Measurements from ENCODE around the gene CAPN9.
"Not testable (repeated sequence)": the region's sequence is repeated elsewhere in the genome, so short reads cannot be mapped to it uniquely, and the experiment has no call there.

The CAPN9 gene

DNA sequence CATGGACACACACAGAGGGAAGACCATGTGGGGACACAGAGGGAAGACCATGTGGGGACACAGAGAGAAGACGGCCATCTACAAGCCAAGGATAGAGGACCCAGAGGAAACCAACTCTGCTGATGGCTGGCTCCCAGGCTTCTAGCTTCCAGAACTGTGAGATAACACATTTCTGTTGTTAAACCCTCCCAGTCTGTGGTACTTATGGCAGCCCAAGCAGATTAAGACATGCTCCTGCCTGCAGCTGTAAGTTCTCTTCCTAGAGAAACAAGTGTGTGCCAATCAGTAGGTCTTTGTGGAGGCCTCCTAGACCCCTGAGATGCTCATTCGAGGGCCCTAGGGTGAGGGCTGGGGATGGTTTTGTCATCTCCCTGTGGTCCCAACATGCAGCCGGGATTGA is 35.9 kb upstream of the CAPN9 start:
- DNase-seq = no peak

DNA sequence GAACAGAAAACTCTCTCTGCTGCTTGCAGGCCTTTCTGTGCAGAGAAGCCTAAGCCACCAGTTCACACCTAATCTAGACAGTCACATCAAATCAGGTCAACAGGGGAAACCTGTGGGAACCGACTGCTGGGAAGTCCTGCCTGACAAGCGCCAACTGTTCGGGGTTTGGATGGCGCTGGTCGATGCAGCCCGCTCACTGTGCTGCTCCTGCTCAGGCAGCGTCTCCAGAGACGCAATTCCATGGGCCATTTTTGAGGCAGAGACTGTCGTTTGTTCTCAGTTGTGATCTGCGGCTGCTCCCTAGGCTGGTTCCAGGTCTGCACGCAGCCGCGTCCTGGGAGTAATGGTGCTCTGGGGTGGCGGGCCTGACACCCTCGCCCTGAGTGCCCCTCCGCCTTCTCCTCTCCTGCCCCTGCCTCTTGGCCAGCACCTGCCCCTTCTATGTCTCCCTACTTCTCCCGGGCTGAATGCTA is 34.7 kb upstream of the CAPN9 start:
- no peak for DNase-seq

DNA sequence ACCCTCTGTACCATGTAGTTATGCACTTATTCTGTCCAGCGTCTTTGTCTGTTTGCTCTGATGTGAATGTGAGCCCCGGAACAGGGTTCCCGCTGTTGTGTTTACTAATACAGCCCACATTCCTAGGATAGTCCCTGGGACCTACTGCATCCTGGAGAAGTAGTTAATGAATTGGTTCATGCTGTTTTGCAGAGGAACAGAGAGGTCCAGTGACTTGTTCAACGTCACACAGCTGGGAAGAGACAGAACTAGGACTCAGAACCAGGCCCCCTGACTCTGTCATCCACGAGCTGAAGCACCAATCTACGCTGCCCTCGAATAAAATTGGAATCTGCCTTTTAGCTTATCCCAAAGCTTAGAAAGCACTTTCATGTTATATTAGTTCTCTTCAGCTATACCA is 34.0 kb upstream of the CAPN9 start:
- DNase-seq = no peak

DNA sequence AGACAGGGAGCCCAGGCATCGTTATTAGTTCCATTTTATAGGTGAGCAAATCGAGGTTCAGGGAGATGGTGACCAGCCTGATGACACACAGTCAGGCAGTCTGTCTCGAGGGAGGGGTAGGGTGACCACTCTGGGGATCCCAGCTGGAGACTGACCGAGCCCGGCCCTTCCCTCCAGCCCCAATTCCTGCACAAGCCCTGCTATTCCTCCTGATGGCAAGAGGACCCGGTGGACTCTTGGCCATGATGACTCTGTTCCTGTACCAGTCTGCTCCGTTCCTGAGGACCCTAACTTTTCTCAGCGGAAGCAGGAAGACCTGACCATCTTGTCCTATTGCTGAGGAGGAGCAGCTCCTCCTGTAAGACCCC is 33.7 kb upstream of the CAPN9 start:
- no peak for DNase-seq

DNA sequence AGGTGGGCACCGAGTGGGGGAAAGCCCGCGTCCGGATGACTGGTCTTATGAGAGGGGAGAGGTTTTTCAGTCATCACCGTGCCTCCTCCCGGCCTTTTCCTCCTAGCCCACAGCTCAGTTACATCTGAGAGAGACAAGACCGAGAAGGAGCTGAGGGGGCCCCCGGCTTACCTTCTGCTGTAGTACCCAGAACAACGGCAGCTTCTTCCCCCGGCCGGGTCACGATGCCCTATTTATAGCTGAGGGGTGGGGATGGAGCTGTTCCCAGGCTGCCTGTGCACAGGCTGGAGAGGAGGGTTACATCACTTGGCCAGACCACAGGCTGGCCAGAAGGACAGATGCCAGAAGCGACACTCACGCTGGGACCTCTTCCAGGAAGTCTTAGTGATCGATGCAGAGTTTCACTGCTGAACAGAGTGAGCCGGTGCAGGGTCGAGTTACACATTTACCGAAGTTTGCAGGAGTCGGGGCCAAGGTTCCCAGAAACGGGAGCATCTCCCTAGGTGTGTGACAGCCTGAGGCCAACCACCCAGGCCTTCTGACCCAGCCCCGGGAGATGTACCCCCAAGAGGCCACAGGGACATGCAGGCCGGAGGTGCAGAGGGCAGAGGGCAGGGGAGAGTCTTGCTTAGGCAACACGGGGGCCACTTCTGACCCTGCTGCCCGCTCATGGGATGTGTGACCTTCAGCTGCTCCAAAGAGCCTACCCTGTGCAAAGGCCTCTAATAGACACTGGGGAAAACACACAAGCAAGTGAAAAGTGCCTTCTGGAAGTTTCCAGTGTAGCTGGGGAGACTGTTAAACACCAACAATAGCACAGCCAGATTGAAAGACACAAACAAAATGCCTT is 33.0 kb upstream of the CAPN9 start, which contains the start of gene AGT:
AGT (minus strand) TSS at position 208 of the 850 bp plus-strand sequence. CDS start 3,299 bp downstream, outside the sequence.
- DNase-seq = peak; percentile 78

DNA sequence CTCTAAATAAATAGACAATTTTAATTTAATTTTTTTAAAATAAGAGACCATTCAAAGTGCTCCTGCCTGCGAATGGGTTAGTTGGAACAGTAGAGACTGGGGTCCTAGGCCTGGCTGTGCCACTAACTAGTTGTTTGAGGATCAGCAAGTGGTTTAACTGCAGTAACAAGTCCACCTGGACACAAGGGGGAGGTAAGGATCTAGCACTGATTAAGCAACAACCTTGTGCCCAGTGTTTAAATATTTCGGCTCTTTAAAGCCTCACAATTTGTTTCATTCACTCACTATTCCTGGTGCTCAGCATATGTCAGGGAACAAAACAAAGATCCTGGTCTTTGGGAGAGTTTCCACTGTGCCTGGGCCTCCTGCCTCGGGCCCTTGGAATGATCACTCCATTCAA is 31.7 kb upstream of the CAPN9 start:
- no peak for DNase-seq

DNA sequence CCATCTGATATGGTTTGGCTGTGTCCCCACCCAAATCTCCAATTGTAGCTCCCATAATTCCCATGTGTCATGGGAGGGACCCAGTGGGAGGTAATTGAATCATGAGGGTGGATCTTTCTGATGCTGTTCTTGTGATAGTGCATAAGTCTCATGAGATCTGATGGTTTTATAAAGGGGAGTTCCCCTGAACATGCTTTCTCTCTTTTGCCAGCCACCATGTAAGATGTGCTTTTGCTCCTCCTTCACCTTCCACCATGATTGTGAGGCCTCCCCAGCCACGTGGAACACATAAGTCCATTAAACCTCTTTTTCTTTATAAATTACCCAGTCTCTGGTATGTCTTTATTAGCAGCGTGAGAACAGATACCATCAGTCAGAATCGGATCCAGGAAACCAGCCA is 30.7 kb upstream of the CAPN9 start:
- DNase-seq = not testable (repeated sequence)

DNA sequence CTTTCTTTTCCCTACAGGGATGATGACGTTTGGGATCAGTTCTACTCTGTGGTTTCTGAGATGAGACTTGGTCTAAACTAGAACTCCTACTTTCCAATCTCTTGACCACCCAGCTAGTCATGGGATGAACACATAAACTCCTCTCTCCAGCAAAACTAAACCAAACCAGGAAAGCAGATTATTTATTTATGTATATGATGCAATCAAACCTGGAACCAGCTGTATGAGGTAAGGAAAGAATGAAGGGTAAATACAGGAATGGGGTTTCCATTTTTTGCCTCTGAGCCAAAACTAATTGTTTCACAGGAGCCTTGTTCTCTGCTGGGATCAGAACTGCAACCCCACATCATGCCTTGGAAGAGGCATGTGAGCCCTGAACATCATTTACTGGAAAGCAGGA is 29.9 kb upstream of the CAPN9 start:
- peak; percentile 14 for DNase-seq

DNA sequence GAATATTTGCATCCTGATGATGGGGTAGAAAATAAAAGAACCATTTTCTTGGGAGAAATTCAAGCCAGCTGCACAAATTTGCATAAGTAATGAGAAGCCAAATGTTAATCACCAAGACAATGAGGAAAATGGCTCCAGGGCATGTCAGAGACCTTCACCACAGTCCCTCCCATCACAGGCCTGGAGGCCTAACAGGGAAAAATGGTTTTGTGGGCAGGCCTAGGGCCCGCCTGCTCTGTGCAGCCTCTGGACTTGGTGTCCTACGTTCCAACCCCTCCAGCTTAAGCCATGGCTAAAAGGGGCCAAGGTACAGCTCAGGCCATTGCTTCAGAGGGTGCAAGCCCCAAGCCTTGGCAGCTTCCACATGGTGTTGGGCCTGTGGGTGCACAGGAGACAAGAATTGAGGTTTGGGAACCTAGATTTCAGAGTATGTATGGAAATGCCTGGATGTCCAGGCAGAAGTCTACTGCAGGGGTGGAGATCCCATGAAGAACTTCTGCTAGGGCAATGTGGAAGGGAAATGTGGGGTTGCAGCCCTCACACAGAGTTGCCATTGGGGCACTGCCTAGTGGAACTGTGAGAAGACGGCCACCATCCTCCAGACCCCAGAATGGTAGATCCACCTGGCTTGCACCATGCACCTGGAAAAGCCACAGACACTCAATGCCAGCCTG is 25.2 kb upstream of the CAPN9 start:
- not testable (repeated sequence) for DNase-seq

DNA sequence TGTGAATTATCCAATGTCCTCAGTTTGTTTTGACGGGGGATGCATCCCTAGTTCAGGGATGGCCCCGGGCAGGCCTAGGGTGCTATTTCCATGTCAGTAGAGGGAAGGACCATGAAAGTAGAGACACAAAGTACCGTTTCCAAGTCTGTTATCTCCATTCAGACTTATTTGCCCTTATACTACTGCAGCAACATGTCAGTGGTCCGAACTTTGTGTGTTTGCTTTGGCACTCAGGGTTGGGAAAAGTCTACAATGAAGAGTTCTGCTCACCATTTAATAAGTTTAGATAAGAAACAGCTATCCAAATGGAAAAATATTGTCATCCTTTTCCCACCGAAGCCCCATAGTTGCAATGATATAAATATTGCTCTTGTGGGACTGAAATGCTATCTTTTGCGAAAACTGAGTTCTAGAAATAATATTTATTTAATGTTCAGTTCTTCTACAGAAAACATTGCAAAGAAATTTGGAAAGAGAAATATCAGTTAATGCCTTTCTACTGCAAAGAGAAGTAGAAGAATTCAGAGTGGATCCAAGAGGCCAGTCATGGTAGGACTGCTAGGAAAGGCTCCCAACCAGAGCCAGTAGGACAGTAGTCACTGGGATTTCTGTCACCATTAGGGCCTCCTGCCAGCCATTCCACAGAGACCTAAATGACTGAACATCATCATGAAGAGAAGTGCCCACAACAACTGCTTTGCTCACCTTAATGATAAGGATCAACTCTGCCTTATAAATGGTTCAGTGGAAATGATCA is 21.8 kb upstream of the CAPN9 start:
- no peak for DNase-seq

DNA sequence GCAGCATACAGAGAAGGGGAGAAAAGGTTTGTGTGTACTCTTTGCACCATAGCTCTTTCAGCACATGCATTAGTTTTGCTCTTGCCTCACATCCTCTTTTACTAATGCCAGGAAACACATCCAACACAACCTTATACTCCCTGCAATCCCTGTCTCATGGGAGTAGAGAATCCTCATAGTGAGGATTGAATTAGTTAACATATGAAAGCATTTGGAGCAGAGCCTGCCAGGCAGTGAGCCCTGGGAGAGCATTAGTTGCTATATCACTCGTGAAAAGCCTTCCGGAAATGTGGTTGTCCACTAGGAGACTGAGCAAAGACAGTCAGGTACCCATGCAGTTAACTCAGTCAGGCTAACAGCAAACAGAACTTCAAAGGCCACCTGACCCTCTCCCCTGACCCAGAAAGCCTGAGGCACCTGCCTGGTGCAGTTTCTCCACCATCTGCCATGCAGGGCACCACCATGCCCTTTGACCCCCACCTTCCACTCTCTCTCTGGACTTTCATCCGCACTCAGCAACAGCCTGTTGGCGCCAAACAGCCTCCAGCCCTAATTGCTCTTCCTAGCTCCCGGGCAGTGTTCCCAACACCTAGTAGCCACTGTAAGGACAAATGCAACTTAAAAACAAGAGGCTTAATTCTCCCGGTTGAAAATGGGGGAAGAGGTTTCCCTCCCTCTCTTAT is 18.3 kb upstream of the CAPN9 start:
- DNase-seq = no peak

DNA sequence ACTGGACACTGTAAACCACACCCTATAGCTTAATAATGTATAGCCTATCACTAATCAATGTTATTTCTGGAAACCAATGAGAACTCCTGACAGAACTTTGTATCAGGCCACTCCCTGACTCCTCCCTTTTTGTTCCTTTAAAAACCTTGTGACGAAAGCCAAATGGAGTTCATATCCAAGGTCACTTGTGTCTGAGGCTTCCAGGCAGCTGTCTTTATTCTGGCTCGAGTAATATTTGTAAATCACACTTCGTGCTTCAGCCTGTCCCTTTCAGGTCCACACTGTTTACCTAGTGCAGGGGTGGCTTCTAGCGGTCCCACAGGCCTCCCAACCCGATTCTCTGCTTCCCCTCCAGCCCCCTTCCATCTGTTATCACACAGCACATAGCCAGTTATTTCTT is 16.2 kb upstream of the CAPN9 start:
- DNase-seq = no peak

DNA sequence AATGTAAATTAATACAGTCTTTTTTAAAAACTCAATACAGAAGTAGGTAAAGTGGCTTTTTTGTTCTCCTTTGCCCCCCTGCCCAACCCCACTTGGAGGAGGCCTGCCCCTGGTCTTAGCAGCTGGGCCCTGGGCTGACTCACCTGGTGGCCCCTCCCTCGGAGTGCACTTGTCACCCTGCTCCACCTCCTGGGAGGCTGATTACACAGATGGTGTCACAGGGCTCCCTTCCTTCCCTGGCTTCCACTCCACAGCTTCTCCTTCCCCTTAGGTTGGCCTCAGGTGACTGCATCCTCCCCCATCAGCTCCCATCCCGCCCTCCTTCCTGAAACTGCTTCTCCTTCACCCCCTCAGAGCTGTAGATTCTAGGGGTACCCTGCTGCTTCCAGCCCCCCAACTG is 11.7 kb upstream of the CAPN9 start:
- DNase-seq = no peak

DNA sequence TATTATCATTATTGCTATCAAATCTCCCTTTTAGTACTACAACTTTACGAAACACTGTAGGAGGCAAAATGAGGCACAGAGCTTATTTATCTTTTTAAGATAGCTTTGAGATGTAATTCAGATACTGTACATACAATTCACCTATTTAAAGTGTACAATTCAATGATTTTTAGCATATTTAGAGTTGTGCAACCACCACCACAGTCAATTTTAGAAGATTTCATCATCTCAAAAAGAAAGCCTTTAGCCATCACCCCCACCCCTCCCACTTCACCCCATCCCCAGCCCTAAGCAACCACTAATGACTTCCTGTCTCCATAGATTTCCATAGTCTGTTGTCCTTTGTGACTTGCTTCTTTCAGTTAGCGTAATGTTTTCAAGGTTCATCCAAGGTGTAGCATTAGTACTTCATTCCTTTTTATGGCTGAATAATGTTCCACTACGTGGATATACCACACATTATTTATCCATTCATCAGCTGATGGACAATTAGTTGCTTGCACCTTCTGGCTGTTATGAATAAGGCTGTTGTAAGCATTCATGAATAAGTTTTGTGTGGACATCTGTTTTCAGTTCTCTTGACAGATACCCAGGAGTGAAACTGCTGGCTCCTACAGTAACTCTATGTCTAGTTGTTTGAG is 9.4 kb upstream of the CAPN9 start:
- no peak for DNase-seq

DNA sequence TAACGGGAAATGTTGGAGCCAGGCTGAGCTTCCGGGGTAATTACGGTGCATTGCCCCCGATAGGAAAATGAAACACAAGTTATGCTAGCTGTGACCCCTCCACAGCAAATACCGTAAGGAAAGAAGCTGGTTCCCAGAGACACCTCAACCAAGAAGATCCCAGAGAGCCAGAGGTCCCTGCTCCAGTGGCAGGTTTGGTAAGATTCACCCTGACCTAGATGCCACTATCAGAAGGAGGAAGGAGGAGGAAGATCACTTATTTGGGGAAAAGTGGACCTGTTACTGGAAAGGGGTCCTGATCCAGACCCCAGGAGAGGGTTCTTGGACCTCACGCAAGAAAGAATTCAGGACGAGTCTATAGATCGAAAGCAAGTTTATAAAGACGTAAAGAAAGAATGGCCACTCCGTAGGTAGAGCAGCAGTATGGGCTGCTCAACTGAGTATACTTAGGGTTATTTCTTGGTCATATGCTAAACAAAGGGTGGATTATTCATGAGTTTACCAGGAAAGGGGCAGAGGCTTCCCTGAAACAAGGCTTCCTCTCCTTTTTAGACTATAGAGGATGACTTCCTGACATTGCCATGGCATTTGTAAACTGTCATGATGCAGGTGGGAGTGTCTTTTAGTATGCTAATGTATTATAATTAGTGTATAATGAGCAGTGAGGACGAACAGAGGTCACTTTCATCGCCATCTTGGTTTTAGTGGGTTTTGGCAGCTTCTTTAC is 7.5 kb upstream of the CAPN9 start:
- DNase-seq = no peak

DNA sequence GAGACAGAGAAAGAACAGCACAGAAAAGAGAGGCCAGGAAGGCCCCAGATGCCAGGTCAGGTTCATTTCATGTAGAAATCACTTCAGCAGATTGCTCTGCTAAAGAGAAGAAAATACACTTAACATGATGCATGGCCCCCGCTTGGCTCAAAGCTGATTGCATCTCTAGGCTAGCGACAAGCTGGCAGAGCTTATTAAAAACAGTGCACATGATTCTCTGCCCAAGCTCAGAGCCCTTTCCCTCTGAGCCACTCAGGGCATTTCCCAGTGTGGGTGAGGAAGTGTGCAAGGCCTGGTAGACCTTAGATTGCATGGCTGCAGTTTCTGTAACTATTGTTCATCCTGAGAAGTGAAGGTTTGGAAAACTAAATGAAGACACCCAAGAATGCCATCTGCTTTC is 3.3 kb upstream of the CAPN9 start:
- DNase-seq = no peak

DNA sequence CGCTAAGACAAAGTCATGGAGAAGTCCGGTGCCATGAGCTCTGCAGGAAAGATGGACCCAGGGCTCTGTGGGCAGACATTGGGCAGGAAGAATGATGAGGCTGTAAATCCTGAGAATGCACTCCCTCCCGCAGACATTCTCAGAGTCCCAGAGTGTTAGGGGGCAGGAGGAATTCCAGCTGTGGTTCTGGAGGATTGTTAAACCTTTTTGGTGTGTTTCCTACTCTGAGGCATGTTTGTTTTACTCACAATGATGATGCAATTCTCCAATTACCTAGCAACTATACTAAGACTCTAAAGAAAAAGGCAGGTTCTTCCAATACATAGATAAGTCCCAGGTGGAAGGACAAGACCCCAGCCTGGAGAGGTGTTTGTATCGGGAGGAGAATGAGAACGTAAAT is 2.8 kb upstream of the CAPN9 start:
- peak; percentile 10 for DNase-seq

DNA sequence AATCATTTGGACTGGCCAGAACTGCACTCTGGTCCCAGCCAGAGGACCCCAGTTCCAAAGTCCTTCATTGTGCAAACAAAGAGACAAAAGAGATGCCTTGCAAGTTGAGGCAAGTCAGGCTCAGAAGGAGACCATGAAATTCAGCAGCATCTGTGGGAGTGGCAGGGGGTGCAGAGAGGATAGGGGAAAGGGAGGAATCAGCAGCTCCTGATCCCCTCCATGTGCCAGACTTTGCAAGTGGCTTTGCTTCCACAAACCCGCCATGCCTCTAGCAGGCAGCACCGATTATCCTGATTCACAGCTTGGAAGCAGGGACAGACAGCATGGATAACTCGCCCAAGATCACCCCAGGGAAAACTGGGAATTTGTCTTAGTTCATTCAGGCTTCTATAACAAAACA is 2.1 kb upstream of the CAPN9 start:
- no peak for DNase-seq

DNA sequence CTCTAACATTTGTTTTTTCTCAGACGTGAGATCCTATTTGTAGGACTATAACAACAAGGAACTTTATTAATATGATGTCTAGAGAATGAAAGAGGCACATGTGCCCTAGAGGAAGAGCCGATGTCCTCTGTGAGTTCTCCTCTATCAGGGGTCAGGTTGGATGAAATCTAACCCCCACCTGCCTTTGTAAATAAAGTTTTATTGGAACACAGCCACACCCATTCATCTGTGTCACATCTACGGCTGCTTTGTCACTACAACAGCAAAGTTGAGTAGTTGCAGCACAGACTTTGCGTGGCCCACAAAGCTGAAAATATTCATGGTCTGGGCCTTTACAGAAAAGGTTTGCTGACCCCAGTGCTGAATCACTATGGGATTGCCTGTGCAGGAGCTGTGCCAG is 571 bp upstream of the CAPN9 start:
- DNase-seq = no peak

DNA sequence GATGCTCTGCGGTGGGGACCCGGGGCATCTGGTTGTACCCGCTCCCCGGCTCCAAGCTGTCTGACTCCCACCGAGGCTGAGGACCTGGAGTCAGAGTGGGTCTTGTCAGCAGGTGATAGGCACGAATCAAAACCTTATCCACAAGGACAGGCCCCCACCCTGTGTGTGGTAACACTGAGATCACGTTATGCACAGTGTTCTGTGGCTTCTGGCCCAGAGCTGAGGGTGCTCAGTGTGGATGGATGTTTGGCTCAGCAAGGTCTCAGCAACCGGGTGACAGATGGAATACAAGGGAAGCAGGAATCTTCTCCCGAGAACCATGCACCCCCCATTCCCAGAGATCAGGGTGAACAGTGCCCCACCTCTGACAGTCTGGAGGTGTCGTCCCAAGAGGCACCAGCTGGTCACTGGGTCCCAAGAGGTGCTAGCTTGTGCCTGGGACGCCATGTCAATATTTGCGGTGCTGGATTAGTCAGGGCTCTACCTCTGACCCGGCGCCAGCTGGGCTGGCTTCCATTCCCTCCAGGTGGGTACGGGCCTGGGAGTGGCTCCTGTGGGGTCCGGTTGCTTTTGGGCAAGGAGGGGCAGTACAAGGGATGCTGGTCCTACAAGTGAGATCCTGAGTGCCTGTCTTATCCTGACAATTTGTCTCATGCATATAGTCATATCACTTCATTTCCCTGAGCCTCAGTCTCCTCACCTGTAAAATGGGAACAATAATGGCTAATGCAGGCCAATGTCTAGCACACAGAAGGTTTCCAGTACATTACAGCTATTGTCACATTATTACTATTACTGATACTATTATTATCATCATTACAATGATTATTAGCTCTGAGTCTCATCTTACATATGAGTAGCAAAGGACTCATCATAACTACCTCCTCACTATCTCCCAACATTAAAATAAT is 957 bp downstream of the CAPN9 start:
- DNase-seq = no peak

DNA sequence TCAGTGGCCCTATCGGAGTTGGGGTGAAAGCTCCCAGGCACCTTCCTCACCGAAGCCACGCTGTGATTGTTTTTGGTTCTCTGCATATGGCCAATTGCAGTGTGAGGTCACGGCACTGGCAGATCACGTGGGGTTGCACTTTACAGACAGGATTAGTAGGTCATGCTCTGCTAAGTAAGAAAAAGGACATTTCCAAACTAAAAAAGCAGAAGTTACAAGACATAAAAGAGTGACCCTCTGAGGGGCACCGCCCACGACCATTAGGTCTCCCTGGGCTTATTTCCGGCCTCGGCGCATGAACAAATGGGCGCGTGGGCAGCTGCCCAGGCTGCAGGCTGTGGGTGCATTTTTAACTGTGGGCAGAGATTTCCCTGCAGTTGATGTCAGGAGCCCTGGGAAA is 2.0 kb downstream of the CAPN9 start:
- DNase-seq = no peak
